ENCODE measurements around the gene OGG1.
"Not testable (repeated sequence)": the region's sequence is repeated elsewhere in the genome, so short reads cannot be mapped to it uniquely, and the experiment has no call there.

The OGG1 gene

DNA sequence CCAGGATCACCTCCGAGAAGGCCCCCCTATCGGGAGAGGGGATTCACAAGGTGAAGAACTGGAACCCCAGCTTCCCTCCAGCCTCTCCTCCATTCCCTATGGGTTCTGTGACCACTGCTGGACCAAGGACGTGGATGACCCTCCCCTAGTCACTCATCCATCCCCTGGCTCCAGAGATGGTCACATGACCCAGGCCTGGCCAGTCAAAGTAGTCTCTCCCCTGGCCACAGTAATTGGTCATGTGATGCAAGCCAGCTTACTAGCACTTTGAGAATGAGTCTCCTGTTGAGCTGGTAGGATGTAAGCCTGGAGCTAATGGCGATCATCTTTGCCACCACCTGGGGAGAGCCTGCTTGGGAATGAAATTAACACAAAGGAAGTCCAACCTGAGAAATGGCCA is 16.1 kb downstream of the OGG1 start:
- DNase-seq (ENCODE audit: low read depth) = no peak

DNA sequence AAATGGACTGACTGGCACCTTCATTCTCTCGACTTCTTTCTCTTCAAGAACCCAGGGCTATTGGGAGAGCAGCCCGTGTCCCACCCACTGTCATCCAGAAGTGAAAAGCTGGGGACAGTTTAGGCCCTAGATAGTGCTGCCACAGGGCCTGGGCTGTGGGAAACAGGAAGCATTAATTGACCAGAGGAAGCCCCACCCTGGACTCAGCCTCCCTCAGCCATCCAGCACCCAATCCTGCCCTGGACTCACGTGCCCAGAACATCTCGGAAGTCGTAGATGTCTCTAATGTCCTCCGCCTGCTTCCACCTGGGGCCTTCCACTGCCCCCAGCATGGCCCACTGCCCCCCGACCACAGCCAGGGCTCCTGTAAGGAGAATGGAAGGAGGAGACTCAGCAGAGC is 17.7 kb downstream of the OGG1 start:
- DNase-seq (ENCODE audit: low read depth) = no peak

DNA sequence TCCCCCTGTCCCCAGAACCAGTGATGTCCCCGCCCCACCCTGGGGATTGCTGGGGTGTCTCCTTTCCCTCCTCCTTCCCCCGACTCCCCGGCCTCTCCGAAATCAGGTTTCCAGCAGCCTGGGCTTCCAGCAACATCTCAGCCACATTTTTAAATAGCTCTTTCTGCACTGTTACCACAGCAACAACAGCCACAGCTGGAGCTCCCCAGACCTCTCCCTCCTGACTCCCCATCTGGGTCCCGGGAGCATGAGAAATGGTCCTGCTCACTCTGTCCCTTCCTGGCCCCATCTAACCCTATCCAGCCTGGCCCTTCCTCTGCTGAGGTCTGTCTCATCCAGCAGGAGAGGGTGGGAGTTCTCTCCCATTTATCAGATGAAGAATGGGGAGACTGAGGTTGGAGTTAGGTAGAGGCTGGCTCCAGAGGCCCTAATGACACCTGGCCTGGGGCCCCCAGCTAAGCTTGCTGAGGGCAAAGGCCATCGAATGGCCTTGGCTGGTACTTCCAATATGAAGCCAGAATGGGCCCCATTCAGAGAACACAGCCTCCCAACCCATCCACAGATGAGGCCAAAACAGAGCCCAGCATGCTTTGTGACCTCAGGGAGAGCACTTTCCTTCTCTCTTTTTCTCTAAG is 18.5 kb downstream of the OGG1 start:
- DNase-seq (ENCODE audit: low read depth) = no peak

DNA sequence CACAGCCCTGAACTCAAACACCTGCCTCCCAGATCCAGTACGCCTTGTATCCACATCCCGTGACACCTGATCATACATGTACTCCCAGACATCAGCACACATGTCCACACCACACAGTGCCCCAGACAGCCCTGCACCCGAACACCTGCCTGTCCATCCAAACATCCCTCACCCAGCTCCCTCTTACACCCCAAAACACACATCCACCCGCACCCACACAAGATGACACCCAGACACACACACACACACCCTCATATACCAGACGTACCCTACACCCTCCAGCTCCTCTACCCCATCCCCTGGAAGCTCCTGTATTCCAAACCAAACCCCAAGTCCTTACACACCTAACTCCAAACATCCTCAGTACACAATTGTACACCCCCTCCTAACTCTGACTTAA is 19.3 kb downstream of the OGG1 start:
- no peak for DNase-seq (ENCODE audit: low read depth)

DNA sequence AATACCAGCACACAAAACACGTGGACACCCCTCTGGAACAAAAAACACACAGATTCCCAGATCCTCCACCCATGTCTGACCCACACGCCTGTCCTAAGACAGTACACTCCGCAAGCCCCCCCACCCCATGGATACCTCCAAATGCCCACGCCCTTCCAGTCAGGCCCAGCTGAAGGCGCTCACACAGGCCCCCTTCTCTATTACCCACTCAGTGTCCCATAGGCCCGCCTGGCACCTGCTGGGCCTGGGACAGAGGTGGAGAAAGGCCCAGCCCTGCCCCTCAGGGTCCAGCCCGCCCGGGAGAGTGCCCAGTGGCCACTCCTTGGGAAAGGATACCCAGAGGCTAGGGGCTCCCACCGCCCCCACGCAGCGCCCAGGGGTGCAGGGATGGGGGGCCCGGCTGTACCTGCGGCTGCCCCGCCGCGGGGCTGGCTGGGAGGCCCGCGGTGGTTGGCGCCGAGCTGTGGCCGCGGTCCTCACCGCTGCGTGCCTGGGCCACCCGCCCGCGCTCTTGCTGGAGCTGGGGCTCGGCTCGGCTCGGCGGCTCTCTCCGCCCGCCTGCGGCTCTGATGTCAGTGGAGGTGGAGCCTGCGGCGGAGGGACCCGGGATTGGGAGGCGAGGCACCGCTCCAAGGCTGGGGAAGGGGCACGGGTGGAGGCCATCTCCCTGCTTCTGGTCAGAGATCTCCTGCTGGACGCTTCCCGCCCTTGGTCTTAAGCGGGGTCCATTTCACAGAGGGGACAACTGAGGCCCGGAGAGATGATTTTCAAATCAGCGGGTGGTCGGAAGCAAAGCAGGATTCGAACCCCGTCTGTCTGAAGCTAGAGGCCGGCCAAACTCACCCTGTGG is 19.9 kb downstream of the OGG1 start, which contains the start of gene CAMK1:
Gene CAMK1 (minus strand): TSS at position 522 of the 850 bp plus-strand sequence. CDS start 2,198 bp downstream, outside the sequence.
- DNase-seq (ENCODE audit: low read depth) = no peak

DNA sequence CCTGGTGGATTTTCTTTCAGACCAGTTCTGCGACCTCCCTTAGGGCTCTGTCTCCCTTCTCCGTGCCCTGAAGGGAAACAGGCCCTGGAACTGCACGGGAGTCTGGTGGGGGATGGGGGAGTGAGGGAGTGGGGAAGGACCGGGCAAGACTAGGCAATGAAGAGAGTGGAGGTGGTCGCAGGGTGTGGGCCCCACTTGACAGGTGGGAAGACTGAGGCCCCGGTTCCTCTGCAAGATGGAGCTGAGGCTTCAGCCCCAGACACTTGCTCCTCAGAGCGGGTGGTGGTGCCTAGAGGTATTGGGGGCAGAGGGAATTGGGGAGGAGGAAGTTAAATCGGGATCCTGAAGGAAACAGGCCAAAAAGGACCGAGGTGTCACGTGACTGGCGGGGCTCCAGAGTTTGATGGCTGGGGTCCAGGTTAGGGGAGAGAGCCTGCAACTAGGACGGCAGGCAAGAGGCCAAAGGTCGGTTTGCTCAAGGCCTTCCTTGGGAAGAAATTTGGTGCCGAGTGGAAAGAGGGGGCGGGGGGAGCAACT is 20.6 kb downstream of the OGG1 start:
- DNase-seq (ENCODE audit: low read depth) = no peak

DNA sequence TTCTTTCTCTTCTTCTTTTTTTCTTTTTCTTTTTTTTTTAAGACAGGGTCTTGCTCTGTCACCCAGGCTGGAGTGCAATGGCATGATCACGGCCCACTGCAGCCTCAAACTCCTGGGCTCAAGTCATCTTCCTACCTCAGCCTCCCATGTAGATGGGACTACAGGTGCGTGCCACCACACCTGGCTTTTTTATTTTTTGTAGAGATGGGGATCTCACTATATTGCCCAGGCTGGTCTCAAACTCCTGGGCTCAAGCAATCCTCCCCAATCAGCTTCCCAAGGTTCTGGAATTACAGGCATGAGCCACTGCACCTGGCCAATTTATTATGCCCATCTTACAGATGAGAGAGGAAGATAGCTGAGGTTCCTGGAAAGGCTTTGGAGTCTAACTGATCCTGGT is 21.3 kb downstream of the OGG1 start:
- DNase-seq (ENCODE audit: low read depth) = not testable (repeated sequence)

DNA sequence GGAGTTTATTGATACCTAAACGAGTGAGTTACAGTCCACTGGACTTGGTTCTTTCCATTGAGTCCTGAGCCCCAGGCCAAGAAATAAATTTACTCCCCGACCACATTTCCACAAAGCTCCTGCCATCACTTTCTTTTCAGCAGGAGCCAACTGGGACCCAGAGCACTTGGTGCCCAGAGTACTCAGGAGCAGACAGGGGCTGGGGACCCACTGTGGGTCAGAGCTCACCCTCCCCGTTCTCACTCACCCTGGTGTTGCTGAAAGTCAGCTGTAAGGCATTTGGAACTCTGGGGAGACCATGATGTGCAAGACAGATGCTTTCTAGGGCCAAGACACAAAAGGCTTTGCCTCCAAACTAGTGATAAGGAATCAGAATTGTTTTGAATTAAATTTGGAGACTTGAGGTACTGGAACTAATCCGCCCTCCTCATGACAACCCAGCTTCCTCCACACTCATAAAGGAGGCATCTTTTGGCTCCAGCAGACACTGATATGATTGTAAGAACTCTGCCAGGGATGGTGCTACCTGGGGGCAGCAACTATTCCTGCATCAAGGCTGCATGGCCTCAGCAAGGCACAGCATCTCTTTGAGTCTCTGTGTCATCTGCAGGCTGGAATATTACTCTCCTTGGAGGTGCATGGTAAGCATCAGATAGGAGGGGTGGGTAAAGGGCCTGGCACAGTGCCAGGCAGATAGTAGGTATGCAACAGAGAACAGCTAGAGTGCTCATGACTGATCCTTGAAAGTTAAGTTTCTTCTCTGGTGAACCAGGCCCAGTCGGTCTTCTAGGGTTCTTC is 27.3 kb downstream of the OGG1 start:
- DNase-seq (ENCODE audit: low read depth) = no peak

DNA sequence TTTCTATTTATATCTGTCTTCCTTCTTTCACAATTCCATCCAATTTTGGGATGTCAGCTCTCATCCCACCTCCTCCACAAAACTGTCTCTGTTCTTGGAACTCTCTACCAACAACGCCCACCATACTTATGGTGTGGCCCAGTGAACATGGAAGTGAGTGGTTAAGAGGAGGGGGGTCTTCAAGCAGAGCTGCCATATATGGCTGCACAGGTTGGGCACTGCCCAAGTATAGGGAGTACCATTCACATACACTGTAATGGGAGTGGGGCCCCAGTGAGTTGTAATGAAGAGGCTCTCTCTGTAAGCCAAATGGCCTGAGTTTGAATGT is 27.9 kb downstream of the OGG1 start:
- no peak for DNase-seq (ENCODE audit: low read depth)

DNA sequence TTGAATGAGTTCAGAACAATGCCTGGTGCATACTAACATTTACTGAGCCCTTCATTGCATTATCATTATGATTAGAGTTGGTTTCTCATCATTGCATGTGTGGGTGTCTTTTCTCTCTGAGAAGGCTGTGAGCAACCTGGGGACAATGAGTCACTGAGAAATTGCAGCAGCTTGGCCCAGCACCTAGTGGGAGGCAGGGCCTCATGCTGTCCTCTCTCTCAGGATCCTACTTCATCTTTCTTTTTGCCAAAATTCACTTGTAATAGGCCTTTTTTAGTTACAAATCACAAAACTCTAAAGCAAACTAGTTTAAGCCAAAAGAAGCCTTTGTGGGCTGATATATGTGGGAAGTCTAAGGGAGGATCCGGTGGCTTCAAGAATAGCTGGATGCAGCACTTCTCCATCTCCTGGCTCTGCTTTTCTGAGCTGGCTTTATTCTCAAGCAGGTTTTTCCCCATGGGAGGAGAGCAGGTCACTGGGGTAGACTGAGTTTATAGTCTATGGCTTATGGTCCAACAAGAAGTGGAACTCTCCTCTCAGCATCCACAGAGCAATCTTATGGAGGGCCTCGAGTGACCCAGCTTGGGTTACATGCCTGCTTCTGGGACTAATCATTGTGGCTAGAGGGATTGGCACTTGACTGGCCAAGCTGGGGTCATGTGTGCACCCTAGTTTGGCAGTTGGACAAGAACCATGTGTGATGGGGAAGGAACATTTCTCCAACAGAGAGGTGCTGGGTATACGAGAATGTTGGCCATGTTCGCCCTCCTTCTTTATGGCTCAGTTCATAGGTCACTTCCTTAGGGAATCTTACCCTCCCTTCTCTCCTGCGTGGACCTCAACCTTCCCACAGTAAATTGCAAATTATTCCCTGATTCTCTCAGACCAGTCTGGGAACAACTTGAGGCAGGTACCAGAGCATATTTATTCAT is 28.7 kb downstream of the OGG1 start:
- DNase-seq (ENCODE audit: low read depth) = no peak

DNA sequence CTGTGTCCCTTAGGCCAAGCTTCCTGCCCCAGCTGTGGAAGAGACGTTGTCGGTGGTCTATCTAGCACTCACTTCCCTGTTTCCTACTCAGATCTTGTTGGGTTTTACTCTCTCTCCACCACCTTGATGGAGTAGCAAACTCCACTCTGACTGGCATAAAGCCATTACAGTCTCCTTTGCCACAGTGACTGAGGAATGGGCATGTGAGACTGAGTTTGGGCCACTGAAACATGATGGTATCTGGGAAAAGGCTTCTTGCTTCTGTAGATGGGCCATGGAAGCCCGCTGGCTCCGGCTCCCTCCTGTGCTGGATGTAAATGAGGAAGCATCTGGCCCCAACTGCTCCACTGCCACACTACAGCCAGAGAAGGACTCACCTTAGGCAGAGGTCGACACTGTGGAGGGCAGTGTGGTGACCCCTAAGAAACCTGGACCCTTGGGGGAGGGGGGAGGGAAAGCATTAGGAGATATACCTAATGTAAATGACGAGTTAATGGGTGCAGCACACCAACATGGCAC is 29.4 kb downstream of the OGG1 start:
- no peak for DNase-seq (ENCODE audit: low read depth)

DNA sequence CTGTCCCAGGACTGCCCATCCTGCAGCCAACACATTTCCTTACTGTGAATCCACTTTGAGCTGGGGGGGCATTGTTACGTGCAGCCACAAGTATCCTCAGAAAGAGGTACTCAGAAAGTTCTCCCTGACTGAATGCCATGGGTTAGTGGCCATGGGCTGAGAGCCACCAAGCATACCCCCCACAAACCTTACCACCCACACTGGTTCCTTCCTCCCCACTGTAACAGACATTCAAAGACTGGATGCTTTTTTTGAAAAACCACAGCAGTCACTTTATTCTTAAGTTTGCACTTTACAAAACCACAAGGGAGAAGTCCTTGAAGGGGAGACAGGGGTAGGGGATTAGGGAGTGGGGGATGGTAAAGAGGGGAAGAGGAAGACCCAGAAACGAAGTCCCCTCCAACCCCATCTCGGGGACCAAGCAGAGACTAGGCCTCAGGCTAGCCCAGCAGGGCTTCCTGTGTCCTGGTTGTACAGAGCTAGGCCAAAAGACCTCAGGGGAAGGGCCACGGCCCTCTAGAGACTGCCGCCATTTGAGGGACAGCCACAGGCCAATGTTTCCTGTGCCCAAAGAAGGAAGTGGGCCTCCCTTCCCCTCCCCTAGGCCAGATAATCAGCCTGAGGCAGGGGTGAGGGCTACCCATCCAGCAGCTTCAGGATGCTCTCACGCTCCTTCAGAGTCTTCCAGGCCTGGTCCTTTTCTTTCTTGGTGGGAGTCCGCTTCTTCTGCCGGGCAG is 30.1 kb downstream of the OGG1 start:
- no peak for DNase-seq (ENCODE audit: low read depth)

DNA sequence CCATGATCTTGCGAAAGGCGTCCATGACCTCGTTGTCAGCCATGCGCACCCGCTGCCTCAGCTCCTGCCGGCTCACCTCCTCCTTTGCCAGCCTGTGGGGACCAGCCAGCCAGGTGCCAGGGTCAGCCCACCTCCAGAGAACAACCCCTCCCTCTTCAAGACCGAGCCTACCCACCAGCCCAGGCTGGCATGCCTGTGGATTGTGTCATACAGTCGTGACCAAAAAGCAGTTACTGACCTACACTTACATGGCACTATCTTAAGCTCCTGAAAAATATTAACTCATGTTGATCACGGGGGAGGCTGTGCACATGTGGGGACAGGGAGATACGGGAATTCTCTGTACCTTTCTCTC is 30.7 kb downstream of the OGG1 start:
- no peak for DNase-seq (ENCODE audit: low read depth)

DNA sequence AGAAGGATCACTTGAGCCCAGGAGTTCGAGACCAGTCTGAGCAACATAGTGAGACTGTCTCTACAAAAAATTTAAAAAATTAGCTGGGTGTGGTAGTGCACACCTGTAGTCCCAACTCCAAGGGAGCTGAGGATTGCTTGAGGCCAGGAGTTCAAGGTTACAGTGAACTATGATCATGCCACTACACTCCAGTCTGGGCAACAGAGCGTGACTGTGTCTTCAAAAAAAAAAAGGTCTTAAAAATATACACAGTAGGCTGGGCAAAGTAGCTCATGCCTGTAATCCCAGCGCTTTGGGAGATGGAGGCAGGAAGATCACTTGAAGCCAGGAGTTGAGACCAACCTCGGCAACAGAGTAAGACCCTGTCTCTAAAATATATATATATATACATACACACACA is 31.2 kb downstream of the OGG1 start:
- DNase-seq (ENCODE audit: low read depth) = no peak

DNA sequence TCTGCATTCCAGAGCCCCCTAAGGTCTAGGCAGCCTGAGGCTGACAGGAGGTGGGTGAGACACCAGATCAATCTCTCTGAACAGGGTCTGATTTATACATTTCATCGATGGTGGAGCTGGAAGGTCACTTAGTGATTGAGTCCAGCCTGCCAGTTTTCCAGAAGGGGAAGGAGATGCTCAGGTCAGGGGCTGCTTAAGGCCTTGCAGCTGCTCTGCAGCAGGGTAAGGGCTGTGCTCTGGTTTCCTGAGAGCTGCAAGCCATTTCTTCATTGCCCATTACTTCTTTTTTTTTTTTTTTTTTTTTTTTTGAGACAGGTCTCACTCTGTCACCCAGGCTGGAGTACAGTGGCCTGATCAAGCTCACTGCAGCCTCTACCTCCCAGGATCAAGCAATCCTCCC is 31.8 kb downstream of the OGG1 start:
- DNase-seq (ENCODE audit: low read depth) = no peak

DNA sequence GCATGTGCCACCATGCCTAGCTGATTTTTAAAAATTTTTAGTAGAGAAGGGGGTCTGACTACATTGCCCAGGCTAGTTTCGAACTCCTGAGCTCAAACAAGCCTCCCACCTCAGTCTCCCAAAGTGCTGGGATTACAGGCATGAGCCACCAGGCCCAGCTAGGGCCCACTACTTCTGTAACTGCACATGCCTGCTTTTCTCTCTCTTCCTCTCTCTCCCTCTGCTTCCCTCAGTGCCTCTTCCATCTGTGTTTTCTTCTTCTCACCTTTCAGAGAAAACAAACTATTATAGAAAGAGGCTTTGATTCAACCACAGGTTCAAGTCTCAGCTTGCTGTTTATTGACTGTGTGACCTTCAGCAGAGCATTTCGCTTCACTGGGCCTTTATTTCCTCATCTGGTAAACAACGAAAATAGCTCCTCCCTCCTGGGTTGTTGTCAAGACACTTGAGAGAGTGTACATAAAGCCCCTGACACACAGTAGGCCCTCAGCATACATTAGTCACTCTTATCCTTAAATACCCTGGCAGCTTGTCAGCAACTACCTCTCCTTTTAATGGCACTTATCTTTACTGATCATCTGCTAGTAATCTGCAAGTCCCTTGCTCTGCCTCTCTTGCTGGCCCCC is 32.3 kb downstream of the OGG1 start:
- DNase-seq (ENCODE audit: low read depth) = no peak

DNA sequence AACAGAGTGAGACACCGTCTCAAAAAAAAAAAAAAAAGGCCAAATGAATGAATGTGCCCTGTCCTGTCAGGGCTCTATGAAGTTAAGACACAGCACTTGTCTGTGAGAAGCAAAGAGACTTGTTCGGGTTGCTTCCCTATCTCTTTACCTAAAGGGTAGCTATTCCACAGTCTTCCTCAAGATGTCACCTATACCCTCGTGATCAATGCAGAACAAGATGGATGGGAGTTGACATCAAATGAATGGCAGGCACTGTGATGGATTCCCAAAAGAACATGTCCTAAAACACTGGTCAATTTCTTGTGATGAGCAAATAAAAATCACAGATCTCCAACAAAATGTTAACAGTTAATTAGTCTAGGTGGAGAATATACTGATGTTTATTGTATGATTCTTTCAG is 33.0 kb downstream of the OGG1 start:
- no peak for DNase-seq (ENCODE audit: low read depth)

DNA sequence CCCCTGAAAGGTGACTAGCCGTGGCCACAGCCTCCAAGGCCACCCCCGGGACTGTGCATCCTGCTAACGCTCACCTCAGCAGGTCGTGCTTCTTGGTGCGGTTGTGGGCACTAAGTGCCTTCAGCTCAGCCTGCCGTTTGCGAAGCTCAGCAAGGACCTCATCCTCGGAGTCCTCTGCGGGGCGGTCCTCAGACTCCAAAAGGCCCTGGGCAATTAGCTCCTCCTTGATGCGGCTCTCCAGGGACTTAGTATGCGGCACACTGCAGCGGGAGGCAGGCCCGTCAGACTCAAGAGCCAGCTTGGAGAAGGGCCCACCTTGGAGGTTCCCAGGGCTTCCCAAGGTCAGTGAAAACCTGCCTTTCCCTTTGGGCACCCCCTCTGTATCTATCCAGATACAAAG is 34.2 kb downstream of the OGG1 start:
- DNase-seq (ENCODE audit: low read depth) = no peak

DNA sequence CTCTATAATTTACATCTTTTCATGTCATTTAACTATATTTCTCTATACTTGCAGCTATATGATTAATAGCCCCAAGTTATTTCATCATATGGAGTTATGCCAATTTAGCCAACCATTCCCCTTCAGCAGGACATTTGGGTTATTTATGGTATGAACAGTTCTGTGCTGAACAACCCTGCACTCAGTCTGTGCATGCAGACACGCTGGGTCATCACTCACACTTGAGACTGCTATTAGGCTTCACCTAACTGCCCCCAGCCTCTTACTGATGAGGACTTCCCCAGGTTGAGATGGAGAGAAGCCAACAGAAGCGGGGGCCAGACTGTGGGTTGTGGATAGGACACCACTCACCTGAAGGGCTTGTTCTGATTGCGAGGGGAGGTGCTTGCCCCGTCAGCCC is 35.2 kb downstream of the OGG1 start:
- DNase-seq (ENCODE audit: low read depth) = no peak

DNA sequence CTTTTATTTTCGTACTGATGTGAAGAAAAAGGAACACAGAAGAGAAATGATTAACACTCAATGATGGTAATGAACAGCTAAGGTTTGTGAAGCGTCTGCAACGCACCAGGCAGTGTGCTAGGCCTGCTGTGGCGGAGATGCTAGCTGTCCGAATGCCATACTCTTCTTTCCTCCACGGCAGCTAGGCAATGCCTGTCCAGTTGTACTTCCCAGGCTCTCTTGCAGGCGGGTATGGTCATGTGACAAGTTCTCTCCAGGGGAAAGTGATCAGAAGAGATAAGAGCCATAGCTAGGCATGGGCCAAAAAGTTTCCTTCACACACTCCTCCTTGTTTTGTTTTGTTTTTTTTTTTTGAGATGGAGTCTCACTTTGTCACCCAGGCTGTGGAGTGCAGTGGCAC is 35.9 kb downstream of the OGG1 start:
- DNase-seq (ENCODE audit: low read depth) = no peak
